ENCODE data around the gene LRRTM2.
"Not testable (repeated sequence)": the region's sequence is repeated elsewhere in the genome, so short reads cannot be mapped to it uniquely, and the experiment has no call there.

Gene LRRTM2

DNA sequence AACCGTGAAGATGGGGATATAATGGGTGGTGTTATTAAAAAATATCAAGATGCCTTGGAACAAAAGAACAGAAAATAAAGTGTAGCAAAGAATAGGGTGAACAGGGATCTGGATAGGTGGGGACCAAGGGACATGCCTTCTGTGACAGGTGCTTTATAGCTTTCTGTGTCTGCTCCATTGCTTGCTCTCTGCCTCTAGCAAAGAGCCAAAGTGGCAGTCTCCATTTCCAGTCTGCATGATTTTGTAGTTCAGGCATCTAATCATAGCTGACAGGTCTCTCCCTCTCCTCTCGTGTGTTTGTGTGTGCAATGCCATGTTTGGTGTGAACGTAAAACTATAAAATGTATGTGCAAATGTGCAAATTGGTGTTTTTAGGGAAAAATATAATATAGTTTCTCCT, 35.0 kb downstream of the LRRTM2 start (continued):
- TF ChIP-seq ZFP30 (CRISPR knock-in tag; IDR thresholded peaks at IDR 0.05), result no peak

DNA sequence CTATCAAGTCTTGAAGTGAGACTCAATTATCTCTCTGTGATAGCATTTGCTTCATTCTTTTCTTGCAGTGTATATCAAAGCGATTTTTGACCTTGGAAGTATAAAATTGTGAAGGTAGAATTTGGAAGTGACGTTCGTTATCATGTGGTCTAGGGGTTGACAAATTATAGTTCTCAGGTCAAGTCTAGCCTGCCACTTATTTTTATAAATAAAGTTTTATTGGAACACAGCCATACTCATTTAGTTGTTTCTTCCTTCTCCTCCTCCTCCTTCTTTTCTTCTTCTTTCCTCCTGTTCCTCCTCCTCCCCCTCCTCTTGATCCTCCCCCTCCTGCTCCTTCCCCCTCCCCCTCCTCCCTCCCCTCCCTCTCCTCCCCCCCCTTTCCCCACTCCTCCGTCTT, 38.0 kb downstream of the LRRTM2 start:
- TF ChIP-seq SNAI2 (CRISPR knock-in tag; IDR thresholded peaks at IDR 0.05) (no peak), ZC3H10 (CRISPR knock-in tag; IDR thresholded peaks at IDR 0.05) (no peak), TOX (CRISPR knock-in tag; IDR thresholded peaks at IDR 0.05; ENCODE audit: borderline replicate concordance) (no peak), BACH2 (CRISPR knock-in tag; IDR thresholded peaks at IDR 0.05; ENCODE audit: borderline replicate concordance) (no peak), OSR1 (CRISPR knock-in tag; IDR thresholded peaks at IDR 0.05) (no peak), TCF4 (CRISPR knock-in tag; IDR thresholded peaks at IDR 0.05; ENCODE audit: borderline replicate concordance) (no peak), GLIS3 (CRISPR knock-in tag; IDR thresholded peaks at IDR 0.05) (no peak), ARNTL (CRISPR knock-in tag; IDR thresholded peaks at IDR 0.05; ENCODE audit: borderline replicate concordance, low read depth) (no peak), ZNF70 (CRISPR knock-in tag; IDR thresholded peaks at IDR 0.05) (no peak), ISL1 (CRISPR knock-in tag; IDR thresholded peaks at IDR 0.05) (no peak), RARB (CRISPR knock-in tag; IDR thresholded peaks at IDR 0.05) (no peak), CSDC2 (CRISPR knock-in tag; IDR thresholded peaks at IDR 0.05) (no peak), PPARA (CRISPR knock-in tag; IDR thresholded peaks at IDR 0.05; ENCODE audit: borderline replicate concordance) (no peak), ZFP30 (CRISPR knock-in tag; IDR thresholded peaks at IDR 0.05) (no peak)
- TF ChIP-seq, protein P1, sequence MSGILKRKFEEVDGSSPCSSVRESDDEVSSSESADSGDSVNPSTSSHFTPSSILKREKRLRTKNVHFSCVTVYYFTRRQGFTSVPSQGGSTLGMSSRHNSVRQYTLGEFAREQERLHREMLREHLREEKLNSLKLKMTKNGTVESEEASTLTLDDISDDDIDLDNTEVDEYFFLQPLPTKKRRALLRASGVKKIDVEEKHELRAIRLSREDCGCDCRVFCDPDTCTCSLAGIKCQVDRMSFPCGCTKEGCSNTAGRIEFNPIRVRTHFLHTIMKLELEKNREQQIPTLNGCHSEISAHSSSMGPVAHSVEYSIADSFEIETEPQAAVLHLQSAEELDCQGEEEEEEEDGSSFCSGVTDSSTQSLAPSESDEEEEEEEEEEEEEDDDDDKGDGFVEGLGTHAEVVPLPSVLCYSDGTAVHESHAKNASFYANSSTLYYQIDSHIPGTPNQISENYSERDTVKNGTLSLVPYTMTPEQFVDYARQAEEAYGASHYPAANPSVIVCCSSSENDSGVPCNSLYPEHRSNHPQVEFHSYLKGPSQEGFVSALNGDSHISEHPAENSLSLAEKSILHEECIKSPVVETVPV (CRISPR knock-in tag; IDR thresholded peaks at IDR 0.05), result no peak
- TF ChIP-seq, protein P2, sequence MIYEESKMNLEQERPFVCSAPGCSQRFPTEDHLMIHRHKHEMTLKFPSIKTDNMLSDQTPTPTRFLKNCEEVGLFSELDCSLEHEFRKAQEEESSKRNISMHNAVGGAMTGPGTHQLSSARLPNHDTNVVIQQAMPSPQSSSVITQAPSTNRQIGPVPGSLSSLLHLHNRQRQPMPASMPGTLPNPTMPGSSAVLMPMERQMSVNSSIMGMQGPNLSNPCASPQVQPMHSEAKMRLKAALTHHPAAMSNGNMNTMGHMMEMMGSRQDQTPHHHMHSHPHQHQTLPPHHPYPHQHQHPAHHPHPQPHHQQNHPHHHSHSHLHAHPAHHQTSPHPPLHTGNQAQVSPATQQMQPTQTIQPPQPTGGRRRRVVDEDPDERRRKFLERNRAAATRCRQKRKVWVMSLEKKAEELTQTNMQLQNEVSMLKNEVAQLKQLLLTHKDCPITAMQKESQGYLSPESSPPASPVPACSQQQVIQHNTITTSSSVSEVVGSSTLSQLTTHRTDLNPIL (CRISPR knock-in tag; IDR thresholded peaks at IDR 0.05; ENCODE audit: low read depth), result no peak
- TF ChIP-seq, protein P3, sequence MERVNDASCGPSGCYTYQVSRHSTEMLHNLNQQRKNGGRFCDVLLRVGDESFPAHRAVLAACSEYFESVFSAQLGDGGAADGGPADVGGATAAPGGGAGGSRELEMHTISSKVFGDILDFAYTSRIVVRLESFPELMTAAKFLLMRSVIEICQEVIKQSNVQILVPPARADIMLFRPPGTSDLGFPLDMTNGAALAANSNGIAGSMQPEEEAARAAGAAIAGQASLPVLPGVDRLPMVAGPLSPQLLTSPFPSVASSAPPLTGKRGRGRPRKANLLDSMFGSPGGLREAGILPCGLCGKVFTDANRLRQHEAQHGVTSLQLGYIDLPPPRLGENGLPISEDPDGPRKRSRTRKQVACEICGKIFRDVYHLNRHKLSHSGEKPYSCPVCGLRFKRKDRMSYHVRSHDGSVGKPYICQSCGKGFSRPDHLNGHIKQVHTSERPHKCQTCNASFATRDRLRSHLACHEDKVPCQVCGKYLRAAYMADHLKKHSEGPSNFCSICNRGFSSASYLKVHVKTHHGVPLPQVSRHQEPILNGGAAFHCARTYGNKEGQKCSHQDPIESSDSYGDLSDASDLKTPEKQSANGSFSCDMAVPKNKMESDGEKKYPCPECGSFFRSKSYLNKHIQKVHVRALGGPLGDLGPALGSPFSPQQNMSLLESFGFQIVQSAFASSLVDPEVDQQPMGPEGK (CRISPR knock-in tag; IDR thresholded peaks at IDR 0.05; ENCODE audit: borderline replicate concordance), result no peak
- TF ChIP-seq, protein P4, sequence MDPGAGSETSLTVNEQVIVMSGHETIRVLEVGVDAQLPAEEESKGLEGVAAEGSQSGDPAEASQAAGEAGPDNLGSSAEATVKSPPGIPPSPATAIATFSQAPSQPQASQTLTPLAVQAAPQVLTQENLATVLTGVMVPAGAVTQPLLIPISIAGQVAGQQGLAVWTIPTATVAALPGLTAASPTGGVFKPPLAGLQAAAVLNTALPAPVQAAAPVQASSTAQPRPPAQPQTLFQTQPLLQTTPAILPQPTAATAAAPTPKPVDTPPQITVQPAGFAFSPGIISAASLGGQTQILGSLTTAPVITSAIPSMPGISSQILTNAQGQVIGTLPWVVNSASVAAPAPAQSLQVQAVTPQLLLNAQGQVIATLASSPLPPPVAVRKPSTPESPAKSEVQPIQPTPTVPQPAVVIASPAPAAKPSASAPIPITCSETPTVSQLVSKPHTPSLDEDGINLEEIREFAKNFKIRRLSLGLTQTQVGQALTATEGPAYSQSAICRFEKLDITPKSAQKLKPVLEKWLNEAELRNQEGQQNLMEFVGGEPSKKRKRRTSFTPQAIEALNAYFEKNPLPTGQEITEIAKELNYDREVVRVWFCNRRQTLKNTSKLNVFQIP (CRISPR knock-in tag; IDR thresholded peaks at IDR 0.05; ENCODE audit: borderline replicate concordance, low read depth), result no peak
- no peak for ATAC-seq

DNA sequence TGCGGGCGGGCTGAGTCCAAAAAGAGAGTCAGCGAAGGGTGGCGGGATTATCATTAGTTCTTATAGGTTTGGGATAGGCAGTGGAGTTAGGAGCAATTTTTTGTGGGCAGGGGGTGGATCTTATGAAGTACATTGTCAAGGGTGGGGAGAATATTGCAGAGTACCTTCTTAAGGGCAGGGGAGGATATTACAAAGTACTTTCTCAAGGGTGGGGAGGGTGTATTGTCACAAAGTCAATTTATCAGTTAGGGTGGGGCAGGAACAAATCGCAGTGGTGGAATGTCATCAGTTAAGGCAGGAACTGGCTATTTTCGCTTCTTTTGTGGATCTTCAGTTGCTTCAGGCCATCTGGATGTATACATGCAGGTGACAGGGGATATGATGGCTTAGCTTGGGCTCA, 40.3 kb downstream of the LRRTM2 start:
- ATAC-seq, result not testable (repeated sequence)

DNA sequence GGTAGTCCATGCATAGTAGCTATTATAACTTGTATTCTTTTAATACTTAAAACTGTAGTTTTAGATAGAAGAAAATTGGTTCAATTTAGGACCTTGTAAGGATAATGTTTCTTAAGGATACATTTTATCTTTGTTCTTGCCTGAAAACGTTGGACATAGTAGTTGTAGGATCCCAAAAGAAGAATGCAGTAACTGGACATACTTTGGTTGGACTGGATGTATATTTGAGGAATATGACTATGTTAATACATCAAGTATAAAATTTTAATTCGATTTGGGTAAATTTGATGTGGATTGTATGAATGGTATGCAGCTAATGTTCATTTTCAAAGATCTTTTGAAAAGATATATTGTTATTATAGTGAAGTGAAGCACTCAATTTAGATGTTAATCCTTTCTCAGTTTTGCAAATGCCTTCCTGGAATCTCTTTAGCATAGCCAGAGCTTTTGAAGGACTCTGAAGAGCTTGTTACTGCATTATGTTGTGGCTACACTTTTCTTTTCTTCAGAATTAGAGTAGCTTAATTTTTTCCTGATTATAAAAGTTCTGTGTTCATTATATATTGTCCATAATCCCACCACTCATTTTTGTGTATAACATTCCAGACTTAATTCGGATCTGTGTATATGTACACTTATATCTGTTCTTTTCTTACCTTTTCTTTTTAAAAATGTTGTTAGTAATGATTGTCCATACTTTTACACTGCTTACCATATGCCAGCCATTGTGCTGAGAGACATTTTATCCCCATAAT, 41.2 kb downstream of the LRRTM2 start:
- no peak for TF ChIP-seq RARB (CRISPR knock-in tag; IDR thresholded peaks at IDR 0.05)
- peak; percentile 31; the same call in 1 of the 2 replicates for TF ChIP-seq ZC3H10 (CRISPR knock-in tag; IDR thresholded peaks at IDR 0.05)
- 0 out of 2 replicates have a peak, but pooled peaks have one; percentile 12 for TF ChIP-seq ZNF8 (CRISPR knock-in tag; IDR thresholded peaks at IDR 0.05)
- TF ChIP-seq, protein P1 (CRISPR knock-in tag; IDR thresholded peaks at IDR 0.05), result peak; percentile 72; the same call in 1 of the 2 replicates
- TF ChIP-seq, protein P4 (CRISPR knock-in tag; IDR thresholded peaks at IDR 0.05; ENCODE audit: borderline replicate concordance, low read depth), result peak; percentile 85; the same call in 1 of the 2 replicates
- TF ChIP-seq, protein P3 (CRISPR knock-in tag; IDR thresholded peaks at IDR 0.05; ENCODE audit: borderline replicate concordance), result peak; percentile 45; the same call in 1 of the 2 replicates
- peak; percentile 100 for TF ChIP-seq ISL1 (CRISPR knock-in tag; IDR thresholded peaks at IDR 0.05)
- TF ChIP-seq, protein P2 (CRISPR knock-in tag; IDR thresholded peaks at IDR 0.05; ENCODE audit: low read depth), result peak; percentile 66; the same call in 1 of the 2 replicates
- no peak for TF ChIP-seq ZNF70 (CRISPR knock-in tag; IDR thresholded peaks at IDR 0.05)
- peak; percentile 69 for TF ChIP-seq ZFP30 (CRISPR knock-in tag; IDR thresholded peaks at IDR 0.05)
- TF ChIP-seq TCF4 (CRISPR knock-in tag; IDR thresholded peaks at IDR 0.05; ENCODE audit: borderline replicate concordance), result peak; percentile 50; the same call in 1 of the 2 replicates
- TF ChIP-seq CSDC2 (CRISPR knock-in tag; IDR thresholded peaks at IDR 0.05), result no peak
- peak; percentile 70; the same call in 1 of the 2 replicates for TF ChIP-seq ESRRG (CRISPR knock-in tag; IDR thresholded peaks at IDR 0.05)
- TF ChIP-seq PPARA (CRISPR knock-in tag; IDR thresholded peaks at IDR 0.05; ENCODE audit: borderline replicate concordance), result no peak
- ATAC-seq, result peak; percentile 81
